Breast epithelium (tissue), 3 donors: Measurements from ENCODE around the gene DCHS2.

Source experiments
- POLR2A ChIP-seq: fragments of 450-650 bp; IDR thresholded peaks from one replicate; pipeline ENCODE4 v1.6.1; 2016; ENCODE audit warnings: antibody characterized with exemption, mild to moderate bottlenecking, moderate library complexity
- POLR2AphosphoS5 ChIP-seq, 3 donors: sonication (generic); formaldehyde crosslinking; IDR thresholded peaks; one replicate each; pipeline ENCODE4 v1.6.1; 2017; ENCODE audit warnings: antibody characterized with exemption in 3 of 3
- TF ChIP-seq, protein P1 (sequence below), 3 donors: fragments of 450-650 bp; IDR thresholded peaks; one replicate each; pipeline ENCODE4 v1.5.1; 2016 to 2017; ENCODE audit warnings: antibody characterized with exemption in 3 of 3, mild to moderate bottlenecking in 3 of 3, moderate library complexity in 3 of 3

DNA sequence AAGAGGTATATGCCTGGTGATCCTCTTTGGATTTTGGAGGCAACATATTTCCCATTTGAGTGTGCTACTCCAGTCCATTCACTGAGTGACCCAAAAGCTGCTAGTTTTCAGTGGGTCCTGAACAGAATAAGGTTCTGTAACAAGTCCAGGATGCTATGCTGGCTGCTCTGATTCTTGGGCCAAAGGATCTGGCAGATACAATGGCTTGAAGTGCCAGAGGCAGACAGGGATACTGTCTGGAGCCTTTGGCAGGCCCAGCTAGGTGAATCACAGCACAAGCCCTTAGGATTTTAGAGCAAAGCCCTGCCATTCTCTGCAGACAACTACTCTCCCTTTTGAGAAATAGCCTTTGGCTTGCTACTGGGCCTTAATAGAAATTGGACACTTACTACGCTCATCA, 40.6 kb downstream of the DCHS2 start:
- TF ChIP-seq, protein P1, sequence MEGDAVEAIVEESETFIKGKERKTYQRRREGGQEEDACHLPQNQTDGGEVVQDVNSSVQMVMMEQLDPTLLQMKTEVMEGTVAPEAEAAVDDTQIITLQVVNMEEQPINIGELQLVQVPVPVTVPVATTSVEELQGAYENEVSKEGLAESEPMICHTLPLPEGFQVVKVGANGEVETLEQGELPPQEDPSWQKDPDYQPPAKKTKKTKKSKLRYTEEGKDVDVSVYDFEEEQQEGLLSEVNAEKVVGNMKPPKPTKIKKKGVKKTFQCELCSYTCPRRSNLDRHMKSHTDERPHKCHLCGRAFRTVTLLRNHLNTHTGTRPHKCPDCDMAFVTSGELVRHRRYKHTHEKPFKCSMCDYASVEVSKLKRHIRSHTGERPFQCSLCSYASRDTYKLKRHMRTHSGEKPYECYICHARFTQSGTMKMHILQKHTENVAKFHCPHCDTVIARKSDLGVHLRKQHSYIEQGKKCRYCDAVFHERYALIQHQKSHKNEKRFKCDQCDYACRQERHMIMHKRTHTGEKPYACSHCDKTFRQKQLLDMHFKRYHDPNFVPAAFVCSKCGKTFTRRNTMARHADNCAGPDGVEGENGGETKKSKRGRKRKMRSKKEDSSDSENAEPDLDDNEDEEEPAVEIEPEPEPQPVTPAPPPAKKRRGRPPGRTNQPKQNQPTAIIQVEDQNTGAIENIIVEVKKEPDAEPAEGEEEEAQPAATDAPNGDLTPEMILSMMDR (IDR thresholded peaks at IDR 0.05): no peak
- TF ChIP-seq POLR2AphosphoS5 (IDR thresholded peaks at IDR 0.05) (no peak), POLR2A (no peak)
